ENCODE measurements around the gene EIF2AK3.

- TF ChIP-seq, protein P1, sequence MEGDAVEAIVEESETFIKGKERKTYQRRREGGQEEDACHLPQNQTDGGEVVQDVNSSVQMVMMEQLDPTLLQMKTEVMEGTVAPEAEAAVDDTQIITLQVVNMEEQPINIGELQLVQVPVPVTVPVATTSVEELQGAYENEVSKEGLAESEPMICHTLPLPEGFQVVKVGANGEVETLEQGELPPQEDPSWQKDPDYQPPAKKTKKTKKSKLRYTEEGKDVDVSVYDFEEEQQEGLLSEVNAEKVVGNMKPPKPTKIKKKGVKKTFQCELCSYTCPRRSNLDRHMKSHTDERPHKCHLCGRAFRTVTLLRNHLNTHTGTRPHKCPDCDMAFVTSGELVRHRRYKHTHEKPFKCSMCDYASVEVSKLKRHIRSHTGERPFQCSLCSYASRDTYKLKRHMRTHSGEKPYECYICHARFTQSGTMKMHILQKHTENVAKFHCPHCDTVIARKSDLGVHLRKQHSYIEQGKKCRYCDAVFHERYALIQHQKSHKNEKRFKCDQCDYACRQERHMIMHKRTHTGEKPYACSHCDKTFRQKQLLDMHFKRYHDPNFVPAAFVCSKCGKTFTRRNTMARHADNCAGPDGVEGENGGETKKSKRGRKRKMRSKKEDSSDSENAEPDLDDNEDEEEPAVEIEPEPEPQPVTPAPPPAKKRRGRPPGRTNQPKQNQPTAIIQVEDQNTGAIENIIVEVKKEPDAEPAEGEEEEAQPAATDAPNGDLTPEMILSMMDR (conservative IDR thresholded peaks at IDR 0.05): no peak
- no peak for TF ChIP-seq ZFX (IDR thresholded peaks at IDR 0.05)
These were observed 65.4 kb downstream of the EIF2AK3 start for GRCh38 chr2:88561646-88562388.
